OCI-LY3 (cell line): Measurements from ENCODE around the gene RTL10.

Source experiments
- CTCF ChIP-seq: fragments of 200-600, 300-600 bp; sonication (generic); IDR thresholded peaks from 2 replicates; pipeline ENCODE4 v1.5.1; 2014; ENCODE audit warnings: antibody characterized with exemption, low read length, low read depth
- EZH2phosphoT487 ChIP-seq: fragments of 200-600 bp; shearing (Covaris generic); IDR thresholded peaks from 2 replicates; pipeline ENCODE4 v1.6.1; 2018; ENCODE audit warnings: antibody characterized with exemption, mixed run types, low read depth

DNA sequence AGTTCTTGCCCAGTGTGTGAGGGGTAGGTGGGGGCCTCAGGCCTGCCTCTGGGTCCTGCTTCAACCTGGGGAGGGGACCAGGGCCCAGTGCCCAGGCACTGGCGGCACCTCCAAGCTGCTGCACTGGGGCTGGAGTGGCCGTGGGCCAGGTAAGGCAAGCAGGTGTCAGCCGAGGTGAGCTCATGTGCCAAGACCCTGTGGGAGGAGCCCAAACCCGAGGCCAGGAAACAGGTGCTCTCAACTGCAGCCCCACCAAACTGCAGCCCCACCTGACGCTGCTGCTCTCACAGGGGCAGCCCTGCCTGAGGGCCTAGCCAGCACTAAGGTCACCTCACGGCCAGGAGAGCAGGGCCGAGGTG lies 18.1 kb upstream of the RTL10 start:
- TF ChIP-seq CTCF (no peak), EZH2phosphoT487 (no peak)
